NCI-H2081 (cell line): Measurements from ENCODE around the gene CHADL.
"Not testable (repeated sequence)": the region's sequence is repeated elsewhere in the genome, so short reads cannot be mapped to it uniquely, and the experiment has no call there.

Experiments
- DNase-seq, 2 experiments: peaks; one replicate each; lab custom pipeline; 2025; lab: John Stamatoyannopoulos, UW

Gene CHADL

GRCh38 chr22:41181349-41182241, 59.1 kb downstream of the CHADL start:
- peak in 1 of 2 experiments; percentile 7 for DNase-seq

GRCh38 chr22:41180926-41181325, 59.8 kb downstream of the CHADL start:
- DNase-seq = no peak

- not testable (repeated sequence) for DNase-seq
Measured at GRCh38 chr22:41180362-41180761, 60.4 kb downstream of the CHADL start.
